Right lobe of liver (tissue), 6 donors: ENCODE data around the gene FYN. TPM values are rescaled to one million over a fixed set of nuclear protein-coding genes. Genes with fewer than 3 reads are reported as not detected.
"Not testable (repeated sequence)": the region's sequence is repeated elsewhere in the genome, so short reads cannot be mapped to it uniquely, and the experiment has no call there.

Experiments used
- ATAC-seq, 4 donors: fragments of 200-7000 bp; cut with Tn5 transposase; one replicate each; pipeline ENCODE4 v1.9.1; 2020; ENCODE audit warnings: mild to moderate bottlenecking in 4 of 4, moderate library complexity in 4 of 4
- DNase-seq, 3 donors: peaks; one replicate each; pipeline ENCODE4 v3.0.0-alpha.2; 2020
- H3K27ac ChIP-seq, 3 donors: fragments of 200-600 bp; one replicate each; pipeline ENCODE4 v1.8.0; 2022
- H3K27me3 ChIP-seq, 2 donors: fragments of 200-600 bp; one replicate each; pipeline ENCODE4 v1.8.0; 2022
- H3K36me3 ChIP-seq, 4 donors: fragments of 200-600 bp; sonication (generic) in 1 of 4; one replicate each; pipeline versions ENCODE4 v1.5.1 to v1.8.0; 2017 to 2022; ENCODE audit warnings: control low read depth in 1 of 4
- H3K4me1 ChIP-seq, 4 donors: fragments of 200-600 bp; sonication (generic) in 1 of 4; one replicate each; pipeline versions ENCODE4 v1.5.1 to v1.8.0; 2017 to 2022; ENCODE audit warnings: control low read depth in 1 of 4
- H3K4me3 ChIP-seq, 3 donors: fragments of 200-600 bp; one replicate each; pipeline ENCODE4 v1.8.0; 2022
- H3K9me3 ChIP-seq, 4 donors: fragments of 200-600 bp; sonication (generic) in 1 of 4; one replicate each; pipeline versions ENCODE4 v1.5.1 to v1.8.0; 2017 to 2022; ENCODE audit warnings: control low read depth in 1 of 4
- CTCF ChIP-seq, 4 donors: fragments of 200-600 bp in 3 of 4; fragments of 450-650 bp in 1 of 4; IDR thresholded peaks; one replicate each; pipeline versions ENCODE4 v1.5.1 to v1.8.0; 2016 to 2022; ENCODE audit warnings: antibody characterized with exemption in 4 of 4, mild to moderate bottlenecking in 2 of 4
- POLR2A ChIP-seq: fragments of 450-650 bp; IDR thresholded peaks from one replicate; pipeline ENCODE4 v1.6.1; 2017; ENCODE audit warnings: antibody characterized with exemption, mild to moderate bottlenecking
- WGBS: methylation state at CpG from one replicate; pipeline ENCODE4 v1.1.6; 2018; ENCODE audit warnings: low coverage, low lambda C conversion rate; ENCODE audit not compliant: insufficient coverage; ENCODE audit errors: missing lambda C conversion rate; 5-methylcytosine and 5-hydroxymethylcytosine counted together
- intact Hi-C, 2 donors: fragments of 100-400 bp; cut with DNase I; formaldehyde crosslinking; loops; one replicate each; pipeline versions ENCODE4 v1.11.2 to v1.14.1; 2022
- total RNA-seq, 6 experiments: library from RNA; depleted of rRNA in 2 of 6; stranded (reverse); fragments of >200 nt in 2 of 6; fragmentation: NEBNext Ultra II Directional in 3 of 6; extraction: Animal tissue kit (Norgen Biotek cat#: 25700) in 3 of 6; gene quantifications; one replicate each; pipeline versions ENCODE4 v1.1.0 to v1.2.4, GENCODE V29; 2016 to 2023
- donor health status: DM: no; HTN: yes; CAD: no.
- donor health status: DM: no; HTN: no; CAD: no.
- donor health status: DM: no; HTN: no; CAD: no.
- donor health status: DM: no; HTN: yes; CAD: no.
- donor health status: DM: no; HTN: yes; CAD: no.

Gene FYN
- total RNA-seq, 6 experiments from 2014 or later, result 16.8 to 33.7 (median 23.5) TPM

- DNase-seq, result no peak
- WGBS, result 59% methylated on average over 2 of the region's 2 CpGs
- Histone ChIP-seq H3K36me3 (no peaks in the 10 kb centered on the region), H3K27me3 (no peaks in the 10 kb centered on the region), H3K4me3 (no peak overlapping the region), H3K9me3 (no peaks in the 10 kb centered on the region), H3K27ac (no peak overlapping the region), H3K4me1 (no peaks in the 10 kb centered on the region)
- no peak for ATAC-seq
- no peak for TF ChIP-seq CTCF (IDR thresholded peaks at IDR 0.05)
- TF ChIP-seq POLR2A, result no peak
- intact Hi-C loops, result no loop called here
Observed at GRCh38 chr6:111792241-111792640, 81.0 kb downstream of the FYN start.

- TF ChIP-seq CTCF (IDR thresholded peaks at IDR 0.05), result no peak
- TF ChIP-seq POLR2A, result no peak
- Histone ChIP-seq H3K4me3 (no peak overlapping the region), H3K27me3 (no peaks in the 10 kb centered on the region), H3K36me3 (no peaks in the 10 kb centered on the region), H3K4me1 (no peaks in the 10 kb centered on the region), H3K27ac (no peak overlapping the region), H3K9me3 (no peaks in the 10 kb centered on the region)
- DNase-seq (no peak), ATAC-seq (no peak)
- 20% methylated on average over 2 of the region's 2 CpGs for WGBS
- intact Hi-C loops, result no loop called here
Observed at GRCh38 chr6:111791415-111791814, 81.8 kb downstream of the FYN start.

- Histone ChIP-seq H3K4me1 (no peaks in the 10 kb centered on the region), H3K27me3 (no peaks in the 10 kb centered on the region), H3K36me3 (no peaks in the 10 kb centered on the region), H3K9me3 (no peaks in the 10 kb centered on the region), H3K4me3 (no peak overlapping the region), H3K27ac (no peak overlapping the region)
- no peak for TF ChIP-seq POLR2A
- no peak for TF ChIP-seq CTCF (IDR thresholded peaks at IDR 0.05)
- no peak for ATAC-seq
- DNase-seq, result no peak
- WGBS, result 78% methylated on average over 4 of the region's 4 CpGs
- intact Hi-C loops, result no loop called here
Observed at GRCh38 chr6:111789598-111789997, 83.7 kb downstream of the FYN start.

- WGBS, result 58% methylated on average over 1 of the region's 1 CpG
- intact Hi-C loops, result no loop called here
- no peak for TF ChIP-seq CTCF (IDR thresholded peaks at IDR 0.05)
- no peak for TF ChIP-seq POLR2A
- no peaks in the 10 kb centered on the region for H3K27me3 ChIP-seq
- DNase-seq (no peak), ATAC-seq (no peak)
- no peaks in the 10 kb centered on the region for H3K9me3 ChIP-seq
- H3K36me3 ChIP-seq, result no peaks in the 10 kb centered on the region
- no peak overlapping the region for H3K4me3 ChIP-seq
- H3K27ac ChIP-seq, result no peak overlapping the region
- H3K4me1 ChIP-seq, result no peaks in the 10 kb centered on the region
Observed at GRCh38 chr6:111788379-111789276, 84.6 kb downstream of the FYN start.

- H3K36me3 ChIP-seq, DNase-seq, H3K4me3 ChIP-seq, H3K27me3 ChIP-seq, H3K4me1 ChIP-seq, H3K27ac ChIP-seq, ATAC-seq, H3K9me3 ChIP-seq, intact Hi-C loops: not testable (repeated sequence)
- 100% methylated on average over 2 of the region's 2 CpGs for WGBS
Observed at GRCh38 chr6:111786151-111786550, 87.1 kb downstream of the FYN start.
